Sigmoid colon (tissue), 7 donors: ENCODE measurements around the gene MVB12B. TPM values are rescaled to one million over a fixed set of nuclear protein-coding genes. Genes with fewer than 3 reads are reported as not detected.

Source experiments
- DNase-seq: peaks from one replicate; pipeline ENCODE4 v3.0.0-alpha.2; 2019
- H3K27ac ChIP-seq, 4 donors: fragments of 200-600 bp; sonication (generic); one replicate each; pipeline ENCODE4 v1.5.1; 2016 to 2019; ENCODE audit warnings: mild to moderate bottlenecking in 1 of 4
- H3K27me3 ChIP-seq, 3 donors: fragments of 200-600 bp; sonication (generic); one replicate each; pipeline ENCODE4 v1.5.1; 2019; ENCODE audit warnings: mild to moderate bottlenecking in 1 of 3
- H3K36me3 ChIP-seq, 4 donors: fragments of 200-600 bp; sonication (generic); one replicate each; pipeline ENCODE4 v1.5.1; 2016 to 2019
- H3K4me1 ChIP-seq, 4 donors: fragments of 200-600 bp; sonication (generic); one replicate each; pipeline ENCODE4 v1.5.1; 2017 to 2019
- H3K4me3 ChIP-seq, 4 donors: fragments of 200-600 bp; sonication (generic); one replicate each; pipeline ENCODE4 v1.5.1; 2017 to 2019; ENCODE audit warnings: mild to moderate bottlenecking in 2 of 4, moderate library complexity in 1 of 4
- H3K9me3 ChIP-seq, 4 donors: fragments of 200-600 bp in 3 of 4; sonication (generic) in 3 of 4; one replicate each; pipeline versions ENCODE4 v1.5.1 to v1.6.1; 2013 to 2019
- EP300 ChIP-seq, 4 donors: sonication (generic); formaldehyde crosslinking; IDR thresholded peaks; one replicate each; pipeline ENCODE4 v1.6.1; 2017; ENCODE audit warnings: antibody characterized with exemption in 4 of 4
- POLR2A ChIP-seq, 2 donors: fragments of 450-650 bp; IDR thresholded peaks; one replicate each; pipeline ENCODE4 v1.6.1; 2016; ENCODE audit warnings: antibody characterized with exemption in 2 of 2, mild to moderate bottlenecking in 2 of 2, moderate library complexity in 2 of 2
- POLR2AphosphoS5 ChIP-seq, 4 donors: sonication (generic); formaldehyde crosslinking; IDR thresholded peaks; one replicate each; pipeline ENCODE4 v1.6.1; 2017; ENCODE audit warnings: antibody characterized with exemption in 4 of 4
- WGBS, 2 donors: extraction: QIAGEN DNeasy Blood & Tissue Kit; methylation state at CpG; one replicate each; pipeline ENCODE4 v1.1.7; 2013; 5-methylcytosine and 5-hydroxymethylcytosine counted together
- intact Hi-C: fragments of 100-400 bp; cut with DNase I; formaldehyde crosslinking; loops from one replicate; pipeline ENCODE4 v1.15.1; 2023
- polyA plus RNA-seq, 3 donors: library from polyadenylated mRNA; stranded (reverse); fragments of 200-250 nt; gene quantifications; one replicate each; pipeline ENCODE4 v1.2.3, GENCODE V29; 2013
- total RNA-seq, 4 donors: library from RNA; depleted of rRNA; stranded (reverse); fragments of >200 nt; gene quantifications; one replicate each; pipeline ENCODE4 v1.1.0, GENCODE V29; 2016
- TF ChIP-seq, protein P1 (sequence below), 4 experiments: fragments of 450-650 bp in 3 of 4; fragments of 200-600 bp in 1 of 4; IDR thresholded peaks; one replicate each; pipeline ENCODE4 v1.5.1; 2016 to 2019; ENCODE audit warnings: antibody characterized with exemption in 4 of 4, mild to moderate bottlenecking in 3 of 4, moderate library complexity in 2 of 4
- donor health status: healthy with polysubstance abuse.
- donor health status: Bipolar disorder and iron deficiency.
- donor health status: healthy.

Gene MVB12B
- total and polyA plus RNA-seq, 7 donors = 5.1 to 14.4 (median 12.2) TPM

DNA sequence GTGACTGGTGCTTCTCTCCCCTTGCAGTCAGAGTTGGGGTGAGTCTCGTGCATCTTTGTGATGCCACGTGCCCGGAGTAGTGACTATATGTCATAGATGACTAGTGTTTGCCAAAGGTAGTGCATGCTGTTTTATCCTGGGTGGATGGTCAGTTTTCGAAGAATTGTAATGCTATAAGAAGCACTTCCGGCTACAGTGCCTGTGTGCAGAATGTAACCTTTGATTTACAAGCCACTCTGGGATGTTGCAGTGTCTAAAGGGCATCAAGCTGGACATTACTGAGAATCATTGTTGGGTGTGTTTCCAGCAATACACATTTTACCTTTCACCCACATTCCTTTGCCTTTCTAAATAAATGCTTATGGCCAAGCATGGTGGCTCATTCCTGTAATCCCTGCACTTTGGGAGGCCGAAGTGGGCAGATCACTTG lies 16.7 kb downstream of the MVB12B start:
- Histone ChIP-seq H3K36me3 (peaks cover 0 to 34% (median 0%) of the 10 kb centered on the region in 4 donors), H3K4me1 (peaks cover 0 to 29% (median 7%) of the 10 kb centered on the region in 4 donors), H3K9me3 (no peaks in the 10 kb centered on the region), H3K27ac (no peak overlapping the region), H3K27me3 (no peaks in the 10 kb centered on the region), H3K4me3 (no peak overlapping the region)
- intact Hi-C loops = no loop called here
- no peak for DNase-seq
- 22 to 67% methylated on average over 6 of the region's 6 CpGs for WGBS, 2 donors
- TF ChIP-seq, protein P1, sequence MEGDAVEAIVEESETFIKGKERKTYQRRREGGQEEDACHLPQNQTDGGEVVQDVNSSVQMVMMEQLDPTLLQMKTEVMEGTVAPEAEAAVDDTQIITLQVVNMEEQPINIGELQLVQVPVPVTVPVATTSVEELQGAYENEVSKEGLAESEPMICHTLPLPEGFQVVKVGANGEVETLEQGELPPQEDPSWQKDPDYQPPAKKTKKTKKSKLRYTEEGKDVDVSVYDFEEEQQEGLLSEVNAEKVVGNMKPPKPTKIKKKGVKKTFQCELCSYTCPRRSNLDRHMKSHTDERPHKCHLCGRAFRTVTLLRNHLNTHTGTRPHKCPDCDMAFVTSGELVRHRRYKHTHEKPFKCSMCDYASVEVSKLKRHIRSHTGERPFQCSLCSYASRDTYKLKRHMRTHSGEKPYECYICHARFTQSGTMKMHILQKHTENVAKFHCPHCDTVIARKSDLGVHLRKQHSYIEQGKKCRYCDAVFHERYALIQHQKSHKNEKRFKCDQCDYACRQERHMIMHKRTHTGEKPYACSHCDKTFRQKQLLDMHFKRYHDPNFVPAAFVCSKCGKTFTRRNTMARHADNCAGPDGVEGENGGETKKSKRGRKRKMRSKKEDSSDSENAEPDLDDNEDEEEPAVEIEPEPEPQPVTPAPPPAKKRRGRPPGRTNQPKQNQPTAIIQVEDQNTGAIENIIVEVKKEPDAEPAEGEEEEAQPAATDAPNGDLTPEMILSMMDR (IDR thresholded peaks at IDR 0.05) = peak in 1 of 4 experiments; percentile 32
- no peak for TF ChIP-seq POLR2AphosphoS5 (IDR thresholded peaks at IDR 0.05)

DNA sequence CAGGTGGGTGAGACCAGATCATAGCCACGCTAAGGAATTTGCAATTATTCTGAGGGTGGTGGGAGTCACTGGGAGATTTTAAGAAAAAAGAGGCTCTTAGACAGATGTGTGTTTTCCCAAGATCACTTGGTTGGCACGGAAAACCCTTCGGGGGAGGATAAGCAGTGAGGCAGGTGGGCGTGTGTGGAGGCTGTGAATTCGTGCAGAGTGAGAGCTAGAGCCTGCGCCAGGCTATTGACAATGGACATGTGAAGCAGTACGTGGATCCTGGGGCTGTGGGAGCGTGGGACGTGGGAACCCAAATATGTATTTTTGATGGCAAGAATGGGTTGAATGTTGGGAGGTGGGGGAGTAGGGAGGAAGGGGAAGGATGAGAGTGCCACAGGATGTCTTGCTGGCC lies 19.4 kb downstream of the MVB12B start:
- intact Hi-C loops = no loop called here
- no peak overlapping the region for H3K4me3 ChIP-seq
- peaks cover 0 to 12% (median 6%) of the 10 kb centered on the region in 4 donors for H3K4me1 ChIP-seq
- no peak overlapping the region for H3K27ac ChIP-seq
- peaks cover 0 to 2% (median 0%) of the 10 kb centered on the region in 4 donors for H3K9me3 ChIP-seq
- 94 to 95% methylated on average over 9 of the region's 9 CpGs for WGBS, 2 donors
- no peaks in the 10 kb centered on the region for H3K27me3 ChIP-seq
- peaks cover 0 to 25% (median 0%) of the 10 kb centered on the region in 4 donors for H3K36me3 ChIP-seq
- no peak for TF ChIP-seq POLR2AphosphoS5 (IDR thresholded peaks at IDR 0.05)
- TF ChIP-seq, protein P1 (IDR thresholded peaks at IDR 0.05) = no peak
- DNase-seq = no peak

DNA sequence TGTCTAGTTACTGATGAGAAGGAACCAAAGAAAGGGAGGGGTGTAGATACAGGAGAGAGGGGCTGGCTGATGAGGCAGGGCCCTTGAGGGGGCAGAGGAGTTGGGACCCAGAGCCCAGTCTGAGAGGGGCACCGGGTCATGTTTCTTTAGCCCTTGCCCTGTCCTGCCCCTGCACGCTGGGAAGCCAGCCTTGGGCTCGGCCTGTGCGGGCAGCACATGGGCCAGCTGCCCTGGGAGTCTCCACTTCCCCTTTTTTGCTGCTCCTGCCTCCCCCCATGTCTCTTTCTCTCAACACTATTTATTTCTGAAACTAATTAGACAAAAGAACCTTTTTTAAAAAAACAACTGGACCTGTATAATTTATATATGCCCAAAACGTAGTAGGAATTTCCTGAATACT lies 20.5 kb downstream of the MVB12B start:
- peaks cover 0 to 4% (median under 1%) of the 10 kb centered on the region in 4 donors for H3K4me1 ChIP-seq
- WGBS, 2 donors = 70 to 88% methylated on average over 5 of the region's 5 CpGs
- H3K4me3 ChIP-seq = no peak overlapping the region
- H3K27me3 ChIP-seq = no peaks in the 10 kb centered on the region
- intact Hi-C loops = no loop called here
- DNase-seq = no peak
- H3K36me3 ChIP-seq = peaks cover 0 to 14% (median 0%) of the 10 kb centered on the region in 4 donors
- TF ChIP-seq, protein P1 (IDR thresholded peaks at IDR 0.05) = no peak
- TF ChIP-seq POLR2AphosphoS5 (IDR thresholded peaks at IDR 0.05) (no peak), POLR2A (IDR thresholded peaks at IDR 0.05) (no peak), EP300 (IDR thresholded peaks at IDR 0.05) (no peak)
- peak overlapping the region in 3 of 4 donors; percentile 18 to 50 (median 47) for H3K27ac ChIP-seq
- H3K9me3 ChIP-seq = peaks cover 0 to 4% (median 0%) of the 10 kb centered on the region in 4 donors

GRCh38 chr9:126347911-126348760 lies 21.5 kb downstream of the MVB12B start:
- Histone ChIP-seq H3K36me3 (peaks cover 0 to 14% (median 0%) of the 10 kb centered on the region in 4 donors), H3K4me1 (peaks cover 0 to 4% (median 0%) of the 10 kb centered on the region in 4 donors), H3K4me3 (no peak overlapping the region), H3K27me3 (no peaks in the 10 kb centered on the region), H3K27ac (peak overlapping the region; percentile 26 to 50 (median 48)), H3K9me3 (peaks cover 0 to 4% (median 0%) of the 10 kb centered on the region in 4 donors)
- intact Hi-C loops = no loop called here
- 17 to 42% methylated on average over 14 of the region's 14 CpGs for WGBS, 2 donors
- TF ChIP-seq EP300 (IDR thresholded peaks at IDR 0.05) (no peak), POLR2A (IDR thresholded peaks at IDR 0.05) (no peak), POLR2AphosphoS5 (IDR thresholded peaks at IDR 0.05) (no peak)
- TF ChIP-seq, protein P1 (IDR thresholded peaks at IDR 0.05) = no peak
- no peak for DNase-seq
